Inflammatory macrophage treated with lipopolysaccharide for 1 hour (primary cell): ENCODE data around the gene WDR1.

Experiments
- DNase-seq, 2 donors: peaks; one replicate each; pipeline ENCODE4 v3.0.0-alpha.2; 2020 to 2022

WDR1 gene

GRCh38 chr4:10066206-10066605 lies 50.4 kb downstream of the WDR1 start:
- no peak for DNase-seq

GRCh38 chr4:10063544-10064300 lies 52.9 kb downstream of the WDR1 start:
- peak; percentile 42 to 67 for DNase-seq

- DNase-seq, result no peak
Measured at GRCh38 chr4:10061650-10062415, 54.8 kb downstream of the WDR1 start.

- no peak for DNase-seq
Measured at GRCh38 chr4:10058371-10058770, 58.2 kb downstream of the WDR1 start.

GRCh38 chr4:10057023-10057395 lies 59.6 kb downstream of the WDR1 start:
- DNase-seq, result no peak

GRCh38 chr4:10056334-10057022 lies 60.1 kb downstream of the WDR1 start:
- DNase-seq, result no peak

GRCh38 chr4:10055871-10056270 lies 60.7 kb downstream of the WDR1 start:
- DNase-seq, result no peak

- DNase-seq, result no peak
Measured at GRCh38 chr4:10054571-10055041, 62.0 kb downstream of the WDR1 start.

- no peak for DNase-seq
Measured at GRCh38 chr4:10053635-10054453, 62.8 kb downstream of the WDR1 start.

- DNase-seq, result no peak
Measured at GRCh38 chr4:10051517-10052135, 65.0 kb downstream of the WDR1 start.

GRCh38 chr4:10050721-10051120 lies 65.9 kb downstream of the WDR1 start:
- no peak for DNase-seq

GRCh38 chr4:10050261-10050661 lies 66.3 kb downstream of the WDR1 start:
- no peak for DNase-seq

- no peak for DNase-seq
Measured at GRCh38 chr4:10048941-10049697, 67.5 kb downstream of the WDR1 start.

- no peak for DNase-seq
Measured at GRCh38 chr4:10047967-10048366, 68.6 kb downstream of the WDR1 start.

- DNase-seq, result no peak
Measured at GRCh38 chr4:10046471-10046870, 70.1 kb downstream of the WDR1 start.

- no peak for DNase-seq
Measured at GRCh38 chr4:10045481-10045880, 71.1 kb downstream of the WDR1 start.

- no peak for DNase-seq
Measured at GRCh38 chr4:10041036-10041435, 75.6 kb downstream of the WDR1 start.

GRCh38 chr4:10040049-10040892 lies 76.3 kb downstream of the WDR1 start:
- DNase-seq, result no peak

GRCh38 chr4:10036807-10037342 lies 79.7 kb downstream of the WDR1 start:
- DNase-seq, result no peak

GRCh38 chr4:10035130-10035529 lies 81.5 kb downstream of the WDR1 start:
- DNase-seq, result no peak
